ENCODE measurements around the gene BICD1.
"Not testable (repeated sequence)": the region's sequence is repeated elsewhere in the genome, so short reads cannot be mapped to it uniquely, and the experiment has no call there.

BICD1 gene

DNA sequence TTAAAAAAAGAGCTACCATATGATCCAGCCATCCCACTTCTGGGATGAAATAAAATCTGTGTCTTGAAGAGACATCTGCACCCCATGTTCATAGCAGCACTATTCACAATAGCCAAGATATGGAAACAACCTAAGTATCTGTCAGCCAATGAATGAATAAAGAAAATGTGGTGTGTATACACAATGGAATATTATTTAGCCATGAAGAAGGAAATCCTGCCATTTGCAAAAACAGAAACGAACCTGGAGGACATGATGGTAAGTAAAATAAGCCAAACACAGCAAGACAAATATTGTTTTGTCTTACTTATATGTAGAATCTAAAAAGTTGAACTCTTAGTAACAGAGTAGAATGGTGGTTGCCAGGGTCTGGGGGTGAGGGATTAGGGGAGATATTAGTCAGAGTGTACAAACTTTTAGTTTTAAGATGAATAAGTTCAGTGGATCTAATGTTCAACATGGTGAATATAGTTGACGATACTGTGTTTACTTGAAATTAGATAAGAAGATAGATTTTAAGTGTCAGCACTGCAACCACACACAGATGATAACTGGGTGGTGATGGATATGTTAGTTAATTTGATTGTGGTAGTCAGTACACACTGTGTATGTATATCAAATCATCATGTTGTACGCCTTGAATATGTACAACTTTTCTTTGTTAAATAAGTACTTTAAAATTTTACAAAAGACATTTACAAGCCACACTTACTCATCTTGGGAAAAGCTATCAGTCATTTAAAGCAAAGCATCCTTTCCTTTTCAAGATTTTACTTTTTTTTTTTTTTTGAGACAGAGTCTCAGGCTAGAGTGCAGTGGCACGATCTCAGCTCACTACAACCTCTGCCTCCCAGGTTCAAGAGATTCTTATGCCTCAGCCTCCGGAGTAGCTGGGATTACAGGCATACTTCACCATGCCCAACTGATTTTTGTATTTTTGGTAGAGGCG lies 89.9 kb downstream of the BICD1 start:
- DNase-seq = peak in 1 of 5 donors; percentile 12

DNA sequence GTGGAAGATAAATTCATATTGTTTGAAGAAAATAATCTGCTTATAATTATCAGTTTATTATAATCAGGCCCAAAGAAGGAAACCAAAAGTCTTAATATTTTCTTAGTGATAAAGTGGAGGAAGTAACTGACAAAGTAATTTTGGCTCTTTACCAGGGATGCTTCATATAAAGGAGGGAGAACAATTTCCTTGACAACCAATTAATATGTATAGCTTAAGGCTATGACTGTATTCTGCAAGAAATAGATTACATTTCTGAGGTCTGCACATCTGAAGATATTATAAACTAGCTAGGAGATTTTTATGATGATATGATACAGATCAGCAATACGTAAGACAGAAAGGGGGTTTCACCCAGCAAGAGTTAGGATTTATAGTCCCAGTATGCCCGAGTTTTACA lies 90.8 kb downstream of the BICD1 start:
- no peak for DNase-seq

DNA sequence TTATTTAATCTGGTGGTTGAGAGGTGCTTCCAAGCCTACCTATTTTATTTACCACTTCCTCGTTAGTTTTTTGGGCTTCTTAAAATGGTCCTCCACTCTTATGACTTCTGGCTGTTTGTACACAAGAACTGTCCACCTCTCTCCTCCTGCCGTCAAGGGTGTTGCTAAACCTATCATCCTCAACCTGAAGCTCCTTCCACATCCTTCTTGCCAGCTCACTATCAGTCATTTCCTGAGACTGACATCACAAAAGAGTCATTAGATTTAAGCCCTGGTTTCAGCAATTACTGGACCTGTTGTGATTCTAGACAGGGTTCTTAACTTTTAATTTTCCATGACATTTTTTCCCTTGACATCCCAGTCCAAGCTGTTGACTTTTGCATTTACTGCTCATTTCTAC lies 91.9 kb downstream of the BICD1 start:
- DNase-seq = peak in 1 of 5 donors; percentile 29

DNA sequence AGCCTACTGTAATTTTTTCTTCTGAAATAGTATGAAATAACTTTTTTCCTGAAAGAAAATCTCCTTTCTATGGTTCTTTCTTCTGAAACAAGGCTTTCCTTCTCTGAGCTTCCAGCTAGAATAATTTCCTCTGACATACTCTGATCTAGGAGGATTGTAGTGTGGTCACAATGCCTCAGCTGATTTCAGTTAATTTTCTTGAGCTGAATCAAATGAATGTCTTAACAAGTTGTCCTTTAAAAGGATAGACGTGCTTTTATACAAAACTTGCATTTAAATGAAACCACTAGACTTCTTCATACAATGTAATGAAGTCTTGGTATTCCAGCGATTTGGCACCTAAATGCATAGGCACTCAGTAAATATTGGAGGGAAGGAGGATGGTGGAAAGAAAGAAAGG lies 94.4 kb downstream of the BICD1 start:
- DNase-seq = no peak

DNA sequence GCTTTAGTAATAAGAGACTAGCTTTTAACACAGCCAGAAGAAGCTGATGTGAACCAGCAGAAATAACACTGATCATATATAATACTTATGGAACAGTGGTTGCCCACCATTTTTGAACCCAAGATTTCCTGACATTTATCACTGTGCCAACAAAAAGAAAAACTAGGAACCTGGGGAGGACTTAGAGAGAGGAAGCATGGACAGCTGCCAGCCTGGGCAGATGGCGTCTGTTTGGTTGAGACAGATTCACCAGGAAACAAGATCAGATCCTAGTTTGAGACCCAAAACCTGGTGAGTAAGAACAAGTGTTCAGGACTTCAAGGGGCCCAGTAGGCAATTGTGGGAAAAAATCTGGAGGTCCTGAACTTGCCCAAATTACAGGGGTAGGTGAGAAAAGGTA lies 95.3 kb downstream of the BICD1 start:
- DNase-seq = no peak

DNA sequence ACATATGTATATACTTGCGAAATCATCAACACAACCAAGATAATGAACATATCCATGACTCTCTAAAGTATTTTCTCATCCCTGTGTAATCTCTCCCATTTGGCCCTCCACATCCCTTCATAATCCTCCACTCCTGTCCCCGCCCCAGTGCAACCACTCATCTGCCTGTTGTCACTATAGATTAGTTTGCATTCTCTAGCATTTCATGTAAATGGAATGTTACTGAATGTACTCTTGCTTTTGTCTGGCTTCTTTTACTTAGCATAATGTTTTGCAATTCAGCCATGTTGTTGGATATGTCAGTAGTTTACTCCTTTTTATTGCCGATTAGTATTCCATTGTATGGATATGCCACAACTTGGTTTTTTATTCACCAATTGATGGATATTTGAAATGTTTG lies 99.1 kb downstream of the BICD1 start:
- no peak for DNase-seq

DNA sequence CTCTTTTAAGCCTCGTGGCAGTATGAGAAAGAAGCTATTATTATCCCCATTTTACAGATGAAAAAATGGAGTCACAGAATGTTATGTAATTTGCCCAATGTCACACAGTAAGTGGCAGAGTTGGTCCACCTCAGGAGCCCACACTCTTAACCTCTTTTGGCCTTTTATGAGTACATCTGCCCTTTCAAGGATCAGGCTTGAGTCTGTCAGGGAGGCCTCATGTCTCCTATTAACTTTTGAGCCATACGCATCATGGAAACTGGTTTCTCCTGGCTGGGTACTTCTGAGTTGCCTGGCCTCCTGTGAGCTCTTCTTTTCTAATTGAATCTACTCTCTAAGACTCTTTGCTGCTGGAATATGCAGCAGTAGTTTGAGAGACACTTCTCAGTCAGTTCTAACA lies 101.7 kb downstream of the BICD1 start:
- no peak for DNase-seq

DNA sequence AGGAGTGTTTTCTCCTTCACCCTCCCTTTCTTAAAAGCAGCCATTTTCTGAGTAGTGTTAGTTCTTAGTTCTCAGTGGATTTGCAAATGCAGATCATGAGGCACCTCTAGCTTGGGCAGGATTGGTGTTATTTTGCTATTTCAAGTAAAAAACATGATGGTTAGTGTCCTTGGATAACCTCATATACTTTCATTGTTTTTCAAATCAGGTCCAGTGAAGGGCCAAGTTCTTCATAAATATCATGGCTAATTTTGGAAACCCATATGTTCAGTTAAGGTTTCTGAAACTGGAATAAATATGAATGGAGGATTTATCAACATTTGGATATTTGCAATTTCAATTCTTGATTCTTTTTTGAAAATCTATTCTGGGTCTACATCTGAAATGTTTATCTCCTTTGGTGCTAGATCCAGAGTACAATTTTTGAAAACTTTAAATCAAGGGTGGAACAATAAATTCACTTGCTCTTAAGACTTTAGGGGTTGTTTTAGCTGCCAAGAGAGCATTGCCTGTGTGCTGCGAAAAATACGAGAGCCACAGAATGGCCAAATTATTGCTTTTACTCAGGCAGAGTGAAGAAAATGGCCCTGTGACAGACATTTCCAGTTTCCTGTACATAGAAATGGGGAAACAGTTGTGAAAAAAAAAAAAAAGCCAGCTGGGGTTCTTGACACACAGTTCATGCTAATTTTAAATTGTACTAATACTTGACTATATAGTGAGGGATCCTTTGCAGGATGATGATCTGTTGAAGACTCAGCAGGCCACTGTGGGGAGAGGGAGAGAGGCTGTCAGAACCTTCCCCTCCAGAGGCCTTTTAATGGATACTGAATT lies 104.6 kb downstream of the BICD1 start:
- no peak for DNase-seq

DNA sequence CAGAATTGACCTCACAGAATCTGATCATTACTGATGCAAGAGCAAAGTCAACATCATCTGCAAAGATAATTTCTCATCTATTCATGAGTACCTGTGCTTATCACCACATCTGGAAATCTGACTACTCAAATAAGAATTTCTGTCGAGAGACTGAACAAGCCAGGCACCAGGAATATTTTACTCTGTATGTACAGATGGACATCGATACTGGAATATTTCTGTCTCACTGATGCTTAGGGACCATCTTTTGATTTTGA lies 105.2 kb downstream of the BICD1 start:
- no peak for DNase-seq

DNA sequence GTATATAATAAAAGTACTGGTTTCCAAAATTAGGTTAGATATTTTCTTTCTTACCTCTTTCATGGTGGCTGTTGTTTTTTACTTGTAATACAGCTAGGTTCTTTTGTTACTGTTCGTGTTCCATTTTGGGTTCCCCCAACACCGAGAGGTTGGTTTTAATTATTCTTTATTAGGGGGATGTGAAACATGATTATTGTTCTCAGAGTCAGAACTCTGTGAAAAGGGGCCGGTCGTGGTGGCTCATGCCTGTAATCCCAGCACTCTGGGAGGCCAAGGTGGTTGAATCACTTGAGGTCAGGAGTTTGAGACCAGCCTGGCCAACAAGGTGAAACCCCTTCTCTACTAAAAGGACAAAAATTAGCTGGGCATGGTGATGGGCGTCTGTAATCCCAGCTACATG lies 108.1 kb downstream of the BICD1 start:
- DNase-seq = no peak

DNA sequence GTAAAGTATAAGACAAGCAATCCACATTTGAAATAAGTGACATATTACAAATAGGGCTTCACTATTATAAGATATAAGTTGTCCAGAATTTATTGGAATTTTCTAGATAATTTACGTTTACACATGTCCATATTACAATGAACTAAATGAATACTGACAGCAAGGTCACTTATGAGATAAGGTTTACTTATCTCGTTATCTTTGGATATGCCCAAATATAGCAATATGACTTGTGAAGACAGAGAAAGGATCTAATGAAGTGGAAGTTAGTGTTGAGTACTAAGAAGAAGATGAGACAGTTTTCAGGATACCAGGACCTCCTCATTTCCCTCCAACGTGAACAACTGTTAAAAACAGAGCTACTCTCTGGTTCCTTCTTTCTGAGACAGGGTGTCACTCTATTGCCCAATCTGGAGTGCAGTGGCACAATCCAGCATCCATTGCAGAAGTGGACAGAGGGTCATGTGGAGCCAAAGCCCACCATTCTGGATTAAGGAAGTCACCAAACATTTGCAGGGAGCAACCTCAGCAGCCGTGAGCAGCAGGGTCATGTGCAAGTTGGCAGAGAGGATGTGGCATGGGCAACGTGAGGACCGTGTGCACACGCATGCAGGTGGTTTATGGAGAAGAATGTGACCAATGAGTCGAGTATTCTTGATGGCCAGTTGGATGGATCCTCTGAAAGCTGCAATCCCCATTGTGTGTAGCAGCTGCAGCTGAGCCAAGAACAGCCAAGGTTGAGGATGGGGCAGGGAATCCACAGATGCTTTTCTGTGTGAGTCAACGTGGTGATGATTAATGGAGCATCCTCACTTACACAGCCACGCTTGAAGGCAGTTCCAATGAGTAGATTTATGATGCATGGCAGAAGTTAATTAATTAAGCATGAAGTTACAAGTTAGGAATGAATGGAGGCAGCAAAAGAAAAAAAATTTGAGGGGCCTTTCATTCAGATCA lies 111.0 kb downstream of the BICD1 start:
- no peak for DNase-seq

DNA sequence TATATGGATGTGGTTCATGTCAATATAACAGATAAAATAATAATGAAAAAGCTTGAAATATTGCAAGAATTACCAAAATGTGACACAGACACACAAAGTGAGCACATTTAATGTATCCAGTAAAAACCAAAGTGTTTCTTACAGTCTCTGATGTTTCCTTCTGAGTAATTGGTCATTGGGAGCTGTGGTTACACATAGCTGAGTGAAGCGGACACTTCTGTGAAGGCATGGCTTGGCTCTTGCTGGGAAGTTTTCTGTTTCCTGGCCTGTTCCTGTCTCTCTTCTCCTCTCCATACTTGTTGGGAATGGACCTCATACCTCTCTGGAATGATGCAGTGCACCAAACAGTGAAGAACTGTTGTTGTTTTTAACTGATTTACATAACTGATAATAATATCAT lies 117.3 kb downstream of the BICD1 start:
- DNase-seq = no peak

DNA sequence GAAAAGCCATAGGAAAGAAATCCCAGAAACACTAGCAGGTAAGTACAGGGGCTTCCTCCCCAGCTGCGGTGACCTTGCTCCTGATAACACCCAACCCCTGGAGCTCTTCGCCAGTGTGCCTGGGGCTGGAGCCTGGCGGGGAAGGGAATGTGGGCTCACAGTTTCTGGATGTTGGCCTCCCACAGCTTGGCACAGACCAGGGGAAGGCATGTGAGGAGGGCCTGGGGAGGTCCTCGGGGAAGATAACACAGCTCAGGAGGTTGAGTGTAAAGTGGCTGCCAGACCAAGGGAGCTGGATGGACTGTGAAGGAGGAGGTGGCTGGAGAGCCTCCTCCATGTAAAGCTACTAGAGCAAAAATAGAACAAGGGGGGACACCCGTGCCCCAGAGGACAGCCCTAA lies 120.1 kb downstream of the BICD1 start:
- DNase-seq = no peak

DNA sequence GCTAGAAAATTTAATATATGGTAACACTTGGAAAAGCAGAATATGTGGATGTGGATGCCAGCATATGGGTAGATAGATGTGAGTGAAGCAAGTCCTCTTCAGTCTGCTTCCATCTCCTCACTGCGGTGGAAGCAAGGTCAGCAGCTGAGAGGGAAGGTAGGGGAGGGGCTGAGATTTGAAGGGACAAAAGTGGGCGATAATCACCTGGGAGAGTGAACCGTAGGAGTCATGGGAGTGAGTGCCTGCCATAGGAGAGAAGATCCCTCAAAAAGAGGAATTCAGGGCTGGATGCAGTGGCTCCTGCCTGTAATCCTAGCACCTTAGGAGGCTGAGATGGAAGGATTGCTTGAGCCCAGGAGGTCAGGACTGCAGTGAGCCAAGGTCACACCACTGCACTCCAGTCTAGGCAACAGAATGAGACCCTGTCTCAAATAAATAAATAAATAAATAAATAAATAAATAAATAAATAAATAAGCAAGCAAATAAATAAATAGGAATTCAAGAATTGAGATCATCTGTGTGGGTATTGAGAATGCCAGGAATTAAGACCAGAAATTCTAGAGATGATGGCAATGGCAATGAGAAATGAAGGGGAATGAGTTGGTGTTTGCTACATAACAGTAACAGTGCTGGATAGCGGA lies 123.4 kb downstream of the BICD1 start:
- no peak for DNase-seq

DNA sequence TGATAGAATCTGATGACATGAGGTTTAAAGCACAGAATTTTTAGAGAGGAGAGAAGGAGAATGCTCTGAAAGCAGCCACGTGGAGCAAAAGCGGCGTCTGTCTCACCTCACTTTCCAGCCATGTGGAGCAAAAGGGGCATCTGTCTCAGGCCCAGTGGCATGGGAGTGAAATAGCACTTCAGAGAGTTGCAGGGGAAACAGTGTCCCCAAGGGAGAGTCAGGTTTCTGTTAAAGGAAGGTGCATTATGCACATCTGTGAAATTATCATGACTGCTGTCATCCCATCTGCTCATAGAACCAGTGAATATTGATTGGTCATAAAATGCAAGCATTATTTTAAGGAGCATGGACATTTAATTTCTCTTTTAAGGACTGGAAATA lies 124.0 kb downstream of the BICD1 start:
- no peak for DNase-seq

DNA sequence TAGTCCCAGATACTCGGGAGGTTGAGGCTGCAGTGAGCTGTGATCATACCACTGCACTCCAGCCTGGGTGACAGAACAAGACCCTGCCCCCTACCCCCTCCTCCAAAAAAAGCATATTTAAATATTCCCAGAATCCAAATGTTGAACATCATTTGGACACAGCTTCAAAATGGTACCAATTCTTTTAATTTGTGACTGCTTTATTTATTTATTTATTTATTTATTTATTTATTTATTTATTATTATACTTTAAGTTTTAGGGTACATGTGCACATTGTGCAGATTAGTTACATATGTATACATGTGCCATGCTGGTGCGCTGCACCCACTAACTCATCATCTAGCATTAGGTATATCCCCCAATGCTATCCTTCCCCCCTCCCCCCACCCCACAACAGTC lies 124.7 kb downstream of the BICD1 start:
- not testable (repeated sequence) for DNase-seq

DNA sequence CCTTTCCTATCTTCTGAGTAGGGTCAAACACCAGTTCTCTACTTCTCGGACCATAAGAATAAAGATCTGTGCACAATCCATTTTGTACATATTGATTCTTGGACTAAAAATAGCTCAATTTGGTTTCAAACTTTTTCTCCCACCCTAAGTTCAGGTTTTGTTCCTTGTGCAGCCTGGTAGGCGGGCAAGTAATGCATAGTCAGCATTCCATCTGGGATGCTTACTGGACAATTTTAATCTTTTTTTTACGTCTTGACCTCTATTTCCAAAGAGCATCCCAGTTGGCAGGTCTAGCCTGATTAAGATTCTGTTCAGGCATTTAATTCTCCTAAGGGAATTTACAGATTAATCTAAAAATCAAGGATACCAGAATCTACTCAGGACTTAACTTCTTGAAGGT lies 126.9 kb downstream of the BICD1 start:
- no peak for DNase-seq

DNA sequence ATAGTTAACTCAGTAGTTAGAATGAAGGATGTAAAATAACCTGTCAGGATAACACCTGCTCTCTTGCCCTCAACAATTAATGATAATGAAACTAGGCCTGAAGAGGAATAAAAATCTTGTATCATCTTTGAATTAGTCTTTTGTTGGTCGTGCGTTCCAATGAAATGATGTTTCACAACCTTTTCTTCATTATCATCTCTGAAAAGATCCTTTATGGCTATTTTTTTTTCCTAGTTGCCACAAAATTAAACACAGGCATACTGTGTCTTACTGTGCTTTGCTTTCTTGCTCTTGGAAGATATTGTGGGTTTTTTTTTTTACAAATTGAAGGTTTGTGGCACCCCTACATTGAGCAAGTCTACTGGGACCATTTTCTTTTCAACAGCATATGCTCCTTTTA lies 128.6 kb downstream of the BICD1 start:
- DNase-seq = no peak

DNA sequence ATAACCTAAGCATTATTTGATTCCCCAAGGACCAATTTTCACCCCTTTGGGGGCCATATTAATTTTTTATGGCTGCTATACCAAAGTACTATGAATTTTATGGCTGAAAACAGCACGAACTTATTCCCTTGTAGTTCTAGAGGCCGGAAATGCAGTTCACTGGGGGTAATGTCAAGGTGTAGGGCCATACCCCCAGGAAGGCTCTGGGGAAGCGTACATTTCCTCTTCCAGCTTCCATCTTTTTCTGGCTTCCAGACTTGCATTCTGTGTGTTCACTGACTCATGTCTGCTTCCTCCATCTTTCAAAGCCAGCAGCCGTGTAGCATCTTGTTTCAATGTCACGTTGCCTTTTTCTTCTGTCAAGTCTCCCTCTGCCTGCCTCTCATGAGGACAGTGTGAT lies 133.5 kb downstream of the BICD1 start:
- no peak for DNase-seq

DNA sequence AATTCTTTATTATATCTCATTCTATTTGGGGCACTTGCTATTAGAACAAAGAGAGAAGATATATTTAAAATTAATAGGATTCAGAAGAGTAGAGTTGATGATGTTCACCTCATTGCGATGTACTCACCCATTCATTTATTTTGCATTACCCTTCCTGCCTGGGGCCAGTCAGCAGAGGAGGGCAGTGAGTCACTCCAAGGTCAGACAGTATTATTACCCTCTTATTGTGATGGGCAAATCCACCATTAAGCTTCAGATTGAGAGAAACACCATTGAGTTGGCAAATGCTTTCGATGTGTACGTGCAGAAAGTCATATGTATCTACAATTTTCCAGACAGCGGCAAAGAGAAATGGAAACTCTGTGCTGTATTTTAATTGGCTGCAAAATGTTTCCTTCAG lies 134.2 kb downstream of the BICD1 start:
- no peak for DNase-seq

DNA sequence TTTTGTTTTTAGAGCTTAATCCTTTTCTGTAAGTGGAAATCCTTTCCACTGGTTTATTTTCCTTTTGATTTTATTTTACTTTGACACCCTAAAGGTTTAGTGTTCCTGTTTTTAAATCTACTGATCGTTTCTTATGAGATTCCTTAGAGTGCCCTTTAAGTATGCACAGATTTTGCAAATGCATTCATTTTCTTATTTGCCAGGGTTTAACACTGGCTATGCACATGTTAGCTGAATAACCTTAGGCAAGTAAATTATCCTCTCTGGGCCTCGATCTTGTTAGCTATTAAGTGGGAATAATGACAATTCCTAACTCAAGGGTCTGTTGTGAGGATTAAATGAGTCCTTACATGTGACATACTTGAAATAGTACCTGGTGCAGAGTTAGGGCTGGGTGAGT lies 136.0 kb downstream of the BICD1 start:
- DNase-seq = no peak

DNA sequence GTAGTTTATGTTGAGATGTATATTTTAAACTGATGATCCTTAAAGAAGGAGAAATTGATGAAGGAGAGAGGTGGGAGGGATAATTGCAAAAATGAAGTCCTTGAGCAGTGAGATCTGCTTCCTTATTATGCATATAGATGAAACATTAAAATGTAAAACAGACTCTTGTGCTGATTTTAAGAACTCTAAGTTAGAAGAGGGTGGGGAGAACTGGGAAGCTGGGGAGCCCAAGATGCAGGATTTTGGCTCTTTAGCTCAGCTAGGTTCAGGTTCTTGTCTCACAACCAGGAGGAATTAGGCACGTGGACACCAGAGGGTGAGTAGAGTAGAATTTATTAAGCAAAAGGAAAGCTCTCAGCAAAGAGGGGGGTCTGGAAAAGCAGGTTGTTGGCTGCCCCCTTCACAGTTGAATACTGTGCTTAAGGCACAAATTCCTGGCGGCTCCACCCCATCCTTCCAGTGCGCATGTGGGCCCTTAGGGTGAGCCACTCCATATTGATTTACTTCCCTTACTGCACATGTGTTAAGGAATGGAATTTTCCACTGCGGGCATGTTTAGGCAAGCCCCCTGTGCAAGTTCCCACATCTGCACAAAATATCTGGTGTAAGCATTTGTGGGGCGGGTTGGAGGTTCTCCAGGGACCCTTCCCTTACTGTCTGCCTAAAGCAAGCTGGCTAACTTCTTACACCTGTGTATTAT lies 141.9 kb downstream of the BICD1 start:
- no peak for DNase-seq

Measured in T-helper 1 cell (primary cell).